ENCODE data around the gene LOXL1. TPM values are rescaled to one million over a fixed set of nuclear protein-coding genes. Genes with fewer than 3 reads are reported as not detected.
"Not testable (repeated sequence)": the region's sequence is repeated elsewhere in the genome, so short reads cannot be mapped to it uniquely, and the experiment has no call there.

Gene LOXL1
- total and polyA plus RNA-seq, 8 donors = 22.3 to 195 (median 140) TPM

- TF ChIP-seq CTCF (IDR thresholded peaks at IDR 0.05) = no peak
- ATAC-seq = no peak
- no peak overlapping the region for H3K27ac ChIP-seq
Observed at GRCh38 chr15:73936588-73937290, 10.5 kb downstream of the LOXL1 start.

DNA sequence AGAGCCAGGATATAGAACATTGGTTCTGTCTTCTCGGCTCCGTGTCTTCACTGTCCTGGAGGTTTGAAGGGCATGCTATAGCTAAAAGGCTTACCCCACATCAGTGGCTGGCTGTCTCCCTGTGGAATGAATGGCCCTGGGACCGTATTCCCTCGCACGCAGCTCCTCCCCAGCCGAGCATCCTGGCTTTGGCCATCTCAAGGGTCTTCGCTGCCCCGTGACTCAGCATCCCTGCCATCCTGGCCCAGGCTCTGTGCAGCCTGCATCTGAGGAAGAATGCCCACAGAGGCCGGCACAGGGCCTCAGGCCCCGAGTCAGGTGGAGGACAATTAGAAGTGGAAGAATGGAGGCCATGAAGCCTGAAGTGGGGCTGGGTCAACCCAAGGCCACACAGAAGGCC, 11.0 kb downstream of the LOXL1 start:
- H3K9me3 ChIP-seq = no peaks in the 10 kb centered on the region
- ATAC-seq (no peak), DNase-seq (no peak)
- TF ChIP-seq CTCF (IDR thresholded peaks at IDR 0.05) = no peak
- H3K27ac ChIP-seq = no peak overlapping the region
- H3K4me1 ChIP-seq = peaks cover 0 to 16% of the 10 kb centered on the region in 2 donors
- H3K36me3 ChIP-seq = no peaks in the 10 kb centered on the region
- no peak overlapping the region for H3K4me3 ChIP-seq
- intact Hi-C loops (cut with DNase I) = no loop called here
- no peaks in the 10 kb centered on the region for H3K27me3 ChIP-seq

More at GRCh38 chr15:73936588-73937290, 10.5 kb downstream of the LOXL1 start:
- H3K36me3 ChIP-seq = no peaks in the 10 kb centered on the region
- no peaks in the 10 kb centered on the region for H3K27me3 ChIP-seq
- no peak for DNase-seq
- H3K9me3 ChIP-seq = no peaks in the 10 kb centered on the region
- intact Hi-C loops (cut with DNase I) = no loop called here
- no peak overlapping the region for H3K4me3 ChIP-seq
- H3K4me1 ChIP-seq = peaks cover 0 to 11% of the 10 kb centered on the region in 2 donors

DNA sequence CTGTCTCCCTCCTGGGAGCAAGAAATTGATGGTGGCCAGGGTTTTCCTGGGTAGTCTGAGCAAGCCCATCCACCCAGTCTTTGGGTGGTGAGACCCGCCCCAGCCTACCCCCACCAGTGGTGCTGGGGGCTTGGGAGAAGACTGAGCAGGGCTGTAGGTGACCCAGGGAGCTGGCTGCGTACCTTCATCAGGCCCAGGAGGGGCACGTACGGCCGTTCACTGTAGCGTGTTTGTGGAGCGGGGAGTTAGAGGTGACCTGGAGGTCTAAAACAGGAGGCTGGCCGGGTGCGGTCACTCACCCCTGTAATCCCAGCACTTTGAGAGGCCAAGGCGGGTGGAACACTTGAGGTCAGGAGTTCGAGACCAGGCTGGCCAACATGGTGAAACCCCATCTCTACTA, 11.5 kb downstream of the LOXL1 start:
- no peaks in the 10 kb centered on the region for H3K9me3 ChIP-seq
- no peaks in the 10 kb centered on the region for H3K36me3 ChIP-seq
- H3K27me3 ChIP-seq = no peaks in the 10 kb centered on the region
- no peak for TF ChIP-seq CTCF (IDR thresholded peaks at IDR 0.05)
- ATAC-seq = no peak
- no peak for DNase-seq
- H3K4me1 ChIP-seq = peaks cover 0 to 16% of the 10 kb centered on the region in 2 donors
- intact Hi-C loops (cut with DNase I) = no loop called here
- no peak overlapping the region for H3K4me3 ChIP-seq
- no peak overlapping the region for H3K27ac ChIP-seq

DNA sequence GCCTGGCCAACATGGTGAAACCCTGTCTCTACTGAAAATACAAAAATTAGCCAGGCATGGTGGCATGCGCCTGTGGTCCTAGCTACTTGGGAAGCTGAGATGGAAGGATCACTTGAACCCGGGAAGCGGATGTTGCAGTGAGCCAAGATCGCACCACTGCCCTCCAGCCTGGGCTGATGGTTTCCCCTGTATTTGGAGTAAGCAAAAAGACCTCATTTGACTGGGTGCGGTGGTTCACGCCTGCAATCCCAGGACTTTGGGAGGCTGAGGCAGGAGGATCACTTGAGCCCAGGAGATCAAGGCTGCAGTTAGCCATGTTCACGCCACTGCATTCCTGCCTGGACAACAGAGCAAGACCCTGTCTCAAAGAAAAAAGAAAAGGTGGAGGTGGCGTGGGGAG, 12.3 kb downstream of the LOXL1 start:
- DNase-seq; H3K4me3 ChIP-seq; H3K27ac ChIP-seq; H3K9me3 ChIP-seq; intact Hi-C loops (cut with DNase I); H3K27me3 ChIP-seq; H3K36me3 ChIP-seq; ATAC-seq: not testable (repeated sequence)
- H3K4me1 ChIP-seq = peaks cover 0 to 16% of the 10 kb centered on the region in 2 donors

GRCh38 chr15:73939138-73939537, 12.9 kb downstream of the LOXL1 start:
- no peaks in the 10 kb centered on the region for H3K36me3 ChIP-seq
- peaks cover 0 to 16% of the 10 kb centered on the region in 2 donors for H3K4me1 ChIP-seq
- no peaks in the 10 kb centered on the region for H3K27me3 ChIP-seq
- DNase-seq = no peak
- TF ChIP-seq CTCF (IDR thresholded peaks at IDR 0.05) = no peak
- H3K4me3 ChIP-seq = no peak overlapping the region
- no peaks in the 10 kb centered on the region for H3K9me3 ChIP-seq
- no peak overlapping the region for H3K27ac ChIP-seq
- intact Hi-C loops (cut with DNase I) = no loop called here
- ATAC-seq = no peak

Data from left lung (tissue), 10 donors.